GM21360 (cell line): ENCODE measurements around the gene KRTAP12-4.
"Not testable (repeated sequence)": the region's sequence is repeated elsewhere in the genome, so short reads cannot be mapped to it uniquely, and the experiment has no call there.

ENCODE experiments used
- ATAC-seq: cut with Tn5 transposase; IDR thresholded peaks from one replicate; pipeline ENCODE4 v1.9.1; 2021; ENCODE audit warnings: mild to moderate bottlenecking, moderate library complexity; ENCODE audit not compliant: unreplicated experiment

KRTAP12-4 gene

GRCh38 chr21:44687671-44688070, 33.2 kb upstream of the KRTAP12-4 start:
- ATAC-seq = no peak

- no peak for ATAC-seq
Measured at GRCh38 chr21:44686843-44687561, 32.5 kb upstream of the KRTAP12-4 start.

GRCh38 chr21:44686000-44686781, 31.7 kb upstream of the KRTAP12-4 start:
- no peak for ATAC-seq

- not testable (repeated sequence) for ATAC-seq
Measured at GRCh38 chr21:44685050-44685449, 30.6 kb upstream of the KRTAP12-4 start.

GRCh38 chr21:44684483-44684882, 30.0 kb upstream of the KRTAP12-4 start:
- no peak for ATAC-seq

GRCh38 chr21:44684077-44684476, 29.6 kb upstream of the KRTAP12-4 start:
- no peak for ATAC-seq

GRCh38 chr21:44682580-44683151, 28.2 kb upstream of the KRTAP12-4 start:
- no peak for ATAC-seq

- no peak for ATAC-seq
Measured at GRCh38 chr21:44681861-44682579, 27.6 kb upstream of the KRTAP12-4 start, which contains the start of gene KRTAP12-1. Gene KRTAP12-1 (minus strand): TSS chr21:44682163. CDS start chr21:44682123, 40 bp downstream.

GRCh38 chr21:44681152-44681551, 26.7 kb upstream of the KRTAP12-4 start:
- no peak for ATAC-seq

- no peak for ATAC-seq
Measured at GRCh38 chr21:44677881-44678280, 23.4 kb upstream of the KRTAP12-4 start.

GRCh38 chr21:44671911-44672310, 17.5 kb upstream of the KRTAP12-4 start:
- ATAC-seq = no peak

GRCh38 chr21:44670642-44671432, 16.4 kb upstream of the KRTAP12-4 start:
- no peak for ATAC-seq

GRCh38 chr21:44667612-44668011, 13.2 kb upstream of the KRTAP12-4 start:
- ATAC-seq = no peak

- no peak for ATAC-seq
Measured at GRCh38 chr21:44666401-44667320, 12.2 kb upstream of the KRTAP12-4 start, which contains the start of gene KRTAP12-2. Gene KRTAP12-2 (minus strand): TSS chr21:44666927. CDS start chr21:44666886, 41 bp downstream.

- no peak for ATAC-seq
Measured at GRCh38 chr21:44664691-44665090, 10.2 kb upstream of the KRTAP12-4 start.

- ATAC-seq = not testable (repeated sequence)
Measured at GRCh38 chr21:44661567-44661966, 7.1 kb upstream of the KRTAP12-4 start.

GRCh38 chr21:44658913-44659595, 4.6 kb upstream of the KRTAP12-4 start:
- ATAC-seq = no peak

GRCh38 chr21:44658541-44658910, 4.1 kb upstream of the KRTAP12-4 start:
- ATAC-seq = no peak
